DOHH2 (cell line): Measurements from ENCODE around the gene NME7.

Source experiments
- H3F3A ChIP-seq: fragments of 200-600 bp; sonication (generic), shearing (Covaris generic); 2 replicates; pipeline ENCODE4 v1.6.0; 2016; ENCODE audit warnings: antibody characterized with exemption, mild to moderate bottlenecking; ENCODE audit not compliant: control insufficient read depth, insufficient read depth
- H3K27ac ChIP-seq: fragments of 200-600 bp; sonication (generic); 2 replicates; pipeline ENCODE4 v1.5.1; 2014; ENCODE audit warnings: low read depth, mild to moderate bottlenecking, low read length, moderate library complexity
- H3K27me3 ChIP-seq: fragments of 200-600 bp; sonication (generic); 2 replicates; pipeline ENCODE4 v1.6.1; 2014; ENCODE audit warnings: mild to moderate bottlenecking, low read length, mixed read lengths; ENCODE audit not compliant: control insufficient read depth
- H3K36me3 ChIP-seq: fragments of 200-600 bp; sonication (generic); 2 replicates; pipeline ENCODE4 v1.6.1; 2014; ENCODE audit warnings: mild to moderate bottlenecking, low read length, moderate library complexity, mixed read lengths; ENCODE audit not compliant: control insufficient read depth
- H3K4me1 ChIP-seq: fragments of 200-600 bp; sonication (generic); 2 replicates; pipeline ENCODE4 v1.6.1; 2014; ENCODE audit warnings: mild to moderate bottlenecking, low read length, mixed read lengths; ENCODE audit not compliant: control insufficient read depth
- H3K4me2 ChIP-seq: fragments of 200-600 bp; sonication (generic); 2 replicates; pipeline ENCODE4 v1.6.0; 2014; ENCODE audit warnings: mild to moderate bottlenecking, low read length, moderate library complexity
- H3K4me3 ChIP-seq: fragments of 200-600 bp; sonication (generic); 2 replicates; pipeline ENCODE4 v1.5.1; 2014; ENCODE audit warnings: mild to moderate bottlenecking, low read length, mixed read lengths
- H3K79me2 ChIP-seq: fragments of 200-600 bp; sonication (generic); 2 replicates; pipeline ENCODE4 v1.6.1; 2014; ENCODE audit warnings: mild to moderate bottlenecking, low read length, mixed read lengths; ENCODE audit not compliant: control insufficient read depth
- H3K9me2 ChIP-seq: fragments of 200-600 bp; sonication (generic); replicated peaks from 2 replicates; pipeline ENCODE4 v1.6.1; 2014; ENCODE audit warnings: mild to moderate bottlenecking, low read length, mixed read lengths; ENCODE audit not compliant: control insufficient read depth
- H3K9me3 ChIP-seq: fragments of 200-600 bp; sonication (generic); 2 replicates; pipeline ENCODE4 v1.6.1; 2014; ENCODE audit warnings: antibody characterized with exemption, low read length, mixed read lengths; ENCODE audit not compliant: control insufficient read depth, insufficient read depth
- H4K20me1 ChIP-seq: fragments of 200-600 bp; sonication (generic); 2 replicates; pipeline ENCODE4 v1.6.0; 2014; ENCODE audit warnings: low read depth, mild to moderate bottlenecking, antibody characterized with exemption, low read length, moderate library complexity; ENCODE audit not compliant: control insufficient read depth, insufficient read depth
- CTCF ChIP-seq: fragments of 200-600 bp; sonication (generic); IDR thresholded peaks from one replicate; pipeline ENCODE4 v1.5.1; 2014; ENCODE audit warnings: antibody characterized with exemption, mild to moderate bottlenecking, low read depth, low read length; ENCODE audit not compliant: poor library complexity, severe bottlenecking
- EZH2phosphoT487 ChIP-seq: fragments of 200-600 bp; sonication (generic); IDR thresholded peaks from 2 replicates; pipeline ENCODE4 v1.6.1; 2017; ENCODE audit warnings: borderline replicate concordance, mild to moderate bottlenecking, antibody characterized with exemption, low read length, moderate library complexity, mixed read lengths

The NME7 gene

DNA sequence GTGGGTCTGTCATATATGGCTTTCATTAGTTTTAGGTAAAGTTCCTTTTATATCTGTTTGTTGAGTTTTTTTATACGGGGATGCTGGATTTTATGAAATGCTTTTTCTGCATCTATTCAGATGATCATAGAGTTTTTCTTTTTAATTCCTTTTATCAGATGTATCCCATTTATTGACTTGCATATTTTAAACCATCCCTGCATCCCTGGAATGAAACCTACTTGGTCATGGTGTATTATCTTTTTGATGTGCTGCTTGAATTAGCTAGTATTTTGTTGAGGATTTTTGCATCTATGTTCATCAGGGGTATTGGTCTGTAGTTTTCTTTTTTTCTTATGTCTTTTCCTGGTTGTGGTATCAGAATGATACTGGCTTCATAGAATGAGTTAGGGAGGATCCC, 118.0 kb downstream of the NME7 start:
- H3K9me3 ChIP-seq: no peaks in the 10 kb centered on the region
- no peaks in the 10 kb centered on the region for H3F3A ChIP-seq
- no peak overlapping the region for H3K4me2 ChIP-seq
- no peak overlapping the region for H3K4me3 ChIP-seq
- H3K9me2 ChIP-seq: no peaks in the 10 kb centered on the region
- H3K27me3 ChIP-seq: no peaks in the 10 kb centered on the region
- H3K27ac ChIP-seq: no peak overlapping the region
- no peaks in the 10 kb centered on the region for H3K36me3 ChIP-seq
- no peak for TF ChIP-seq EZH2phosphoT487
- TF ChIP-seq CTCF: no peak
- H3K79me2 ChIP-seq: no peaks in the 10 kb centered on the region
- no peaks in the 10 kb centered on the region for H4K20me1 ChIP-seq
- H3K4me1 ChIP-seq: no peaks in the 10 kb centered on the region

DNA sequence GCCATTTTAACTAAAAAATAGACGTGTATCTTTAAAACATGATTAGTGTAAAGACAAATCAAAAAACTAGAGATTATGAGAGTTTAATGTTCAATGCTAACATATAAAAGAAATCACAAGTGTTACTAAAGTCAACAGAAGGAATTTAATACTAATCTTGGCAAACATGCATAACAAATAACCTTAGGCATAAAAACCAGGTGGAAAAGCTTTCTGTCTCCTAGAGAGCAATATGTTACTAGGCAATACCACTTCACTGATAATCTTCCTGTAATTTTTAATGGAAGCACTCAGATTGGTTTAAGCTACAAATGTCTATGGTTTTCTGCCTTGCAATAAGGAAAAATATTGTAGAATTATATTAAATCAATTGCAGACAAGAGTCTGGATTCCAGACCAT, 121.9 kb downstream of the NME7 start:
- Histone ChIP-seq H4K20me1 (no peaks in the 10 kb centered on the region), H3K27ac (no peak overlapping the region), H3K4me1 (no peaks in the 10 kb centered on the region), H3K36me3 (no peaks in the 10 kb centered on the region), H3K9me3 (no peaks in the 10 kb centered on the region), H3K4me3 (no peak overlapping the region), H3F3A (no peaks in the 10 kb centered on the region), H3K4me2 (no peak overlapping the region), H3K9me2 (no peaks in the 10 kb centered on the region), H3K79me2 (no peaks in the 10 kb centered on the region), H3K27me3 (no peaks in the 10 kb centered on the region; the same call in 1 of the 2 replicates)
- TF ChIP-seq CTCF: no peak
- TF ChIP-seq EZH2phosphoT487: no peak

DNA sequence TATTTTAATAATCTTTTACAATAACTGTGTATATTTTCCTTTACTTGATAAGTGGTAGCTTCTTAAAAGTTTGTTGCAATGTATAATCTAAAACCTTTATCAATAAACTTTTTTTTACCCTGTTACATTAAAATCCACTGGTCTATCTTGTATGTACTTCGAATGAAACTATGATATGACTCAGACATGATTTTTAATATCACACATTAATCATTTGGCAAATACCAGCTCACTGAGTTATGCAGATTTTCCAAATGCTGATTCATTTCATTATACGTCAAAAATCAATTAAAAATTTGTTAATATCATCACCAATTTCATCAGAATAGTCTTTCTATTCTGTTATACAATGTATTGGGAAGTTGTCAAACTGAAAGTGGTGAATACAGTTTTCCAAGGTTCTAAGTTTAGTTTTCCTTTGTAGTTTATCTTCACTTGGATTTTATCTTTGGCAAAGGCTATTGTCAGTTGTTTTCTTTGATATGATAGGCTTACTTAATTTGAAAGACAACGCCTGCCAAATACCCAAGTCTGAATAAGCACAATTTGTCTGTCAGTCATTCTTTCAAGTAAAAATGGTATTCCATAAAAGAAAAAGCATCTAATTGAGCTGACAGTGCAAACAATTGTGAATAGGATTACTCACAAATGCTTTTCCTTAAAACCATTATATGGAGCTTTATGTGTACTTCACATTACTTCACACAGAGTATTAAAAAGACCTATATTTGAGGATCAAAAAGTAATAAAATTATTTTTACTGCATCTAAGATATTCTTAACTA, 127.0 kb downstream of the NME7 start:
- Histone ChIP-seq H3K9me2 (no peaks in the 10 kb centered on the region), H3K4me1 (no peaks in the 10 kb centered on the region), H3K27ac (no peak overlapping the region), H3K79me2 (no peaks in the 10 kb centered on the region), H3K27me3 (no peaks in the 10 kb centered on the region; the same call in 1 of the 2 replicates), H3K36me3 (no peaks in the 10 kb centered on the region), H3K9me3 (no peaks in the 10 kb centered on the region), H3F3A (no peaks in the 10 kb centered on the region), H3K4me3 (no peak overlapping the region), H4K20me1 (no peaks in the 10 kb centered on the region), H3K4me2 (no peak overlapping the region)
- no peak for TF ChIP-seq CTCF
